ENCODE data around the gene ATP10B.

Gene ATP10B

DNA sequence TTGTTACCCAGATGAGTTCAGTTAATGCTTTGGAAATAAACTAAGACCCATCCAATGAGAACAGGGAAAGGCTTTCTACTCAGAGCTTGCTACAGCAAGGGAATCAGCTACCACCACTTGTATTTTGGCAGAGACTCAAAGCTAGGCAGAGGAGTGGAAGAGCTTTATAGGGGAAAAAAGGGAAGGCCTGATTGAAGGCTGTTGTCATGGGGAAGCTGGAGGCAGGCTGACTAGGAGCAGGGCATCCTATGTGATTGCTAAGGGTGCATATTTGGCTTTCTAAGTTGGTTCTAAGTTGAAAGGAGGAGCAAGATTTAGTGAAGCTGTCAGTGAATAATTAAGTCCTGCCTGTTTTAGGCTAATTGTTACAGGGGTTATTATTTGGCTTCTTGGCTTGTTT, 314.9 kb downstream of the ATP10B start:
- ChIA-PET POLR2A (no interaction called here), CTCF (no interaction called here)
- no peak for DNase-seq (ENCODE audit: extremely low spot score)
- TF ChIP-seq HDGF (IDR thresholded peaks at IDR 0.05; ENCODE audit: borderline replicate concordance) (no peak), NFRKB (IDR thresholded peaks at IDR 0.05) (no peak), ARNT (IDR thresholded peaks at IDR 0.05) (no peak), FOXK2 (IDR thresholded peaks at IDR 0.05) (no peak)
- TF ChIP-seq, protein P1, sequence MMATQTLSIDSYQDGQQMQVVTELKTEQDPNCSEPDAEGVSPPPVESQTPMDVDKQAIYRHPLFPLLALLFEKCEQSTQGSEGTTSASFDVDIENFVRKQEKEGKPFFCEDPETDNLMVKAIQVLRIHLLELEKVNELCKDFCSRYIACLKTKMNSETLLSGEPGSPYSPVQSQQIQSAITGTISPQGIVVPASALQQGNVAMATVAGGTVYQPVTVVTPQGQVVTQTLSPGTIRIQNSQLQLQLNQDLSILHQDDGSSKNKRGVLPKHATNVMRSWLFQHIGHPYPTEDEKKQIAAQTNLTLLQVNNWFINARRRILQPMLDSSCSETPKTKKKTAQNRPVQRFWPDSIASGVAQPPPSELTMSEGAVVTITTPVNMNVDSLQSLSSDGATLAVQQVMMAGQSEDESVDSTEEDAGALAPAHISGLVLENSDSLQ (IDR thresholded peaks at IDR 0.05): no peak

DNA sequence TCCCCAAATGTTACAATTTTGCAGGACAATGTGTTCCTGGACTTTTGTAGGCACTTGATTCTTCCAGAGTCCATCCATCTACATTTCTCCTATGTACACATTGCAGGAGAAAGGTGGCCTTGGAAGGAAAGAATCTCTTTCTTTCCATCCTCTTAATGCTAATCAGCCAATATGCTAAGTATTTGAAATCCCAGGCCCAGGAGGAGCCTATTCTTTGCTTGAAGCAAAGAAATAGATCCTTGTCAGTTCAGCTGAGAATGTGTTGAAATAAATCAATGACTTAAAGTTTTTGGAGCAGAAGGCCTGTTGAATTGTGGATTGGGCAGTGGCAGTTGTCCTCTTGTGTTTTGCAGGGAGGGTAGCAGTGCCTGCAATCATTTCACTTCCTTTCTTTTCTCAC, 317.1 kb downstream of the ATP10B start:
- CTCF ChIA-PET: no interaction called here
- TF ChIP-seq FOXM1 (IDR thresholded peaks at IDR 0.05; ENCODE audit: borderline replicate concordance): no peak
- no peak for TF ChIP-seq ARNT (IDR thresholded peaks at IDR 0.05)
- TF ChIP-seq SUZ12 (IDR thresholded peaks at IDR 0.05): no peak
- no peak for TF ChIP-seq TARDBP (IDR thresholded peaks at IDR 0.05)
- TF ChIP-seq LEF1 (IDR thresholded peaks at IDR 0.05; ENCODE audit: borderline replicate concordance): no peak
- no peak for TF ChIP-seq CTBP1 (IDR thresholded peaks at IDR 0.05; ENCODE audit: borderline replicate concordance)
- TF ChIP-seq BHLHE40 (IDR thresholded peaks at IDR 0.05; ENCODE audit: borderline replicate concordance): no peak
- no peak for TF ChIP-seq L3MBTL2 (conservative IDR thresholded peaks at IDR 0.05)
- no peak for TF ChIP-seq ZNF384 (IDR thresholded peaks at IDR 0.05)
- TF ChIP-seq NFRKB (IDR thresholded peaks at IDR 0.05): no peak
- no peak for TF ChIP-seq FOXA1 (IDR thresholded peaks at IDR 0.05)
- TF ChIP-seq HDGF (IDR thresholded peaks at IDR 0.05; ENCODE audit: borderline replicate concordance): no peak
- TF ChIP-seq FOXK2 (IDR thresholded peaks at IDR 0.05): no peak
- no peak for TF ChIP-seq SP1 (IDR thresholded peaks at IDR 0.05)
- TF ChIP-seq ELF4 (IDR thresholded peaks at IDR 0.05): no peak
- POLR2A ChIA-PET: no interaction called here
- no peak for DNase-seq (ENCODE audit: extremely low spot score)

- ChIA-PET POLR2A (no interaction called here), CTCF (interaction anchor here (1.2 kb wide), 1 partner anchor 8 kb away, joined by 3 read pairs; no protein-coding TSS in a partner anchor)
- DNase-seq (ENCODE audit: extremely low spot score): no peak
- no peak for TF ChIP-seq SUZ12 (IDR thresholded peaks at IDR 0.05)
- TF ChIP-seq, protein P1 (IDR thresholded peaks at IDR 0.05): no peak
- TF ChIP-seq LEF1 (IDR thresholded peaks at IDR 0.05; ENCODE audit: borderline replicate concordance): no peak
- no peak for TF ChIP-seq CTBP1 (IDR thresholded peaks at IDR 0.05; ENCODE audit: borderline replicate concordance)
- TF ChIP-seq TARDBP (IDR thresholded peaks at IDR 0.05): no peak
- no peak for TF ChIP-seq FOXM1 (IDR thresholded peaks at IDR 0.05; ENCODE audit: borderline replicate concordance)
- TF ChIP-seq NFRKB (IDR thresholded peaks at IDR 0.05): no peak
- no peak for TF ChIP-seq FOXK2 (IDR thresholded peaks at IDR 0.05)
- no peak for TF ChIP-seq L3MBTL2 (conservative IDR thresholded peaks at IDR 0.05)
- TF ChIP-seq BHLHE40 (IDR thresholded peaks at IDR 0.05; ENCODE audit: borderline replicate concordance): no peak
- no peak for TF ChIP-seq SP1 (IDR thresholded peaks at IDR 0.05)
- no peak for TF ChIP-seq ARNT (IDR thresholded peaks at IDR 0.05)
- no peak for TF ChIP-seq FOXA1 (IDR thresholded peaks at IDR 0.05)
- no peak for TF ChIP-seq HDGF (IDR thresholded peaks at IDR 0.05; ENCODE audit: borderline replicate concordance)
- TF ChIP-seq ZNF384 (IDR thresholded peaks at IDR 0.05): no peak
- TF ChIP-seq ELF4 (IDR thresholded peaks at IDR 0.05): no peak
These were observed 317.9 kb downstream of the ATP10B start for GRCh38 chr5:160534125-160534524.

DNA sequence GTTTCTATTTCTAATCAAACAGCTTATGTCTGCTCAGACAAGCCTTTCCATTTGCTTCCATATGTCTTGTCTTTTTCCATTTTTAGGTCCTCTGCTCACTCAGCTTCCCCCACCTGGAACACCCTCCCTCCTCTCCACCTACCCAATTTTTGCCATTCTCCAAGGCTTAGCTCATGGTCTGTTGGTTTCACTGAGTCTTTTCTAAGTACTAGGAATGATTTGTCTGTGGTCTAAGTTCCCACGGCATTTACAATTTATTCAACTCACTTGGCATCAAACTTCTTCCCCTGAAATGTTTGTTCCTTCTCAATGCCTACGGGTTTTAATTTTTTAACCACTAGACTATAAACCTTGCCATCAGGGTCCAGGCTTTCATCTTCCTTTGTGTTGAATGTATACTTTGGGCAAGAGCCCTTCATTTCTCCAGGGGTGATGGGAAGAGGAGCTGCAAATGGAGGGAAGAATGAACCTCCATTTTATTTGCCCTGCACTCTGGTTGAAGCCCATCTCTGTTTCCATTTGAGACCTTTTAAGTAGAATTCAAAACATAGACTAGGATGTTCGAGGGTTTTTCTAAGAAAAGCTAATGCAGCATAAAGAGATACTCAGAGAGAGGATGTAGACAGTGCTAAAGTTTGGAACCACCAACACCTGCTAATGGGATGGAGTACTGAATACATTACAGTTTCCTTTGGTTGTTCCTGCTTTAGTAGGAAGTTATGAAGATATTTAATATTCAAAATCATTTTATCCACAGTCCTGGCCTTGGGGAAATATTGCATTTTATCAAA, 326.3 kb downstream of the ATP10B start:
- TF ChIP-seq CTBP1 (IDR thresholded peaks at IDR 0.05; ENCODE audit: borderline replicate concordance) (no peak), FOXK2 (IDR thresholded peaks at IDR 0.05) (no peak), SUZ12 (IDR thresholded peaks at IDR 0.05) (no peak), ARNT (IDR thresholded peaks at IDR 0.05) (no peak), HDGF (IDR thresholded peaks at IDR 0.05; ENCODE audit: borderline replicate concordance) (no peak), ZNF384 (IDR thresholded peaks at IDR 0.05) (no peak), BHLHE40 (IDR thresholded peaks at IDR 0.05; ENCODE audit: borderline replicate concordance) (no peak), FOXA1 (IDR thresholded peaks at IDR 0.05) (no peak), L3MBTL2 (conservative IDR thresholded peaks at IDR 0.05) (no peak), FOXM1 (IDR thresholded peaks at IDR 0.05; ENCODE audit: borderline replicate concordance) (no peak), TARDBP (IDR thresholded peaks at IDR 0.05) (no peak), LEF1 (IDR thresholded peaks at IDR 0.05; ENCODE audit: borderline replicate concordance) (no peak), NFRKB (IDR thresholded peaks at IDR 0.05) (no peak), SP1 (IDR thresholded peaks at IDR 0.05) (no peak), ELF4 (IDR thresholded peaks at IDR 0.05) (no peak)
- TF ChIP-seq, protein P1 (IDR thresholded peaks at IDR 0.05): no peak
- POLR2A ChIA-PET: no interaction called here
- CTCF ChIA-PET: no interaction called here
- no peak for DNase-seq (ENCODE audit: extremely low spot score)

- TF ChIP-seq SP1 (IDR thresholded peaks at IDR 0.05) (no peak), FOXK2 (IDR thresholded peaks at IDR 0.05) (no peak), HDGF (IDR thresholded peaks at IDR 0.05; ENCODE audit: borderline replicate concordance) (no peak), L3MBTL2 (conservative IDR thresholded peaks at IDR 0.05) (no peak), TARDBP (IDR thresholded peaks at IDR 0.05) (no peak), ARNT (IDR thresholded peaks at IDR 0.05) (no peak), FOXA1 (IDR thresholded peaks at IDR 0.05) (no peak), ZNF384 (IDR thresholded peaks at IDR 0.05) (no peak), CTBP1 (IDR thresholded peaks at IDR 0.05; ENCODE audit: borderline replicate concordance) (no peak), FOXM1 (IDR thresholded peaks at IDR 0.05; ENCODE audit: borderline replicate concordance) (no peak)
- TF ChIP-seq, protein P1 (IDR thresholded peaks at IDR 0.05): no peak
- ChIA-PET POLR2A (no interaction called here), CTCF (no interaction called here)
- DNase-seq (ENCODE audit: extremely low spot score): no peak
These were observed 327.2 kb downstream of the ATP10B start for GRCh38 chr5:160524827-160525226.

Measured in HEK293T (cell line).